HepG2 (cell line): ENCODE measurements around the gene TOX2. TPM values are rescaled to one million over a fixed set of nuclear protein-coding genes. Genes with fewer than 3 reads are reported as not detected.

Experiments
- ATAC-seq: fragments of 200-7000 bp; cut with Tn5 transposase; 3 replicates; pipeline ENCODE4 v1.9.1; 2020; ENCODE audit warnings: mild to moderate bottlenecking, moderate library complexity
- BruUV-seq: library from RNA; stranded (reverse); fragments of 400-500 nt; replicated peaks from 2 replicates; lab custom pipeline; 2021; lab: Mats Ljungman, UMichigan
- CTCF ChIA-PET: fragments of 300-600 bp; formaldehyde crosslinking; extraction: SDS; loops from one replicate; lab custom pipeline; 2021; ENCODE audit warnings: low total read pairs, inconsistent platforms, low intra/inter-chr PET ratio; lab: Yijun Ruan, JAX
- POLR2A ChIA-PET: fragments of 350-600 bp; sonication (Branson Sonifier 250); formaldehyde crosslinking; loops from one replicate; lab custom pipeline; 2020; ENCODE audit warnings: antibody characterized with exemption, inconsistent platforms; lab: Yijun Ruan, JAX
- DNase-seq: peaks from one replicate; pipeline ENCODE4 v3.0.0-alpha.2; 2015; ENCODE audit warnings: low spot score
- FAIRE-seq: peaks from 3 replicates; lab custom pipeline; 2011; peaks lifted over from hg19 to GRCh38; lab: Jason Lieb, UNC
- H2AFZ ChIP-seq: one replicate; pipeline ENCODE4 v1.6.1; 2011; ENCODE audit warnings: low read length, inconsistent platforms
- H3K27ac ChIP-seq: fragments of 300-600 bp; 3 replicates; pipeline ENCODE4 v1.8.0; 2011; ENCODE audit warnings: mixed run types, mild to moderate bottlenecking, mixed read lengths, low read length, inconsistent platforms; ENCODE audit not compliant: insufficient read depth; ENCODE audit errors: extremely low read length
- H3K27me3 ChIP-seq, 2 experiments: fragments of 200-600 bp in 1 of 2; 2 replicates in 1 of 2; 3 replicates in 1 of 2; pipeline versions ENCODE4 v1.6.0 to v1.8.0; 2011; ENCODE audit warnings: low read length in 2 of 2, mild to moderate bottlenecking in 2 of 2, moderate library complexity in 2 of 2, inconsistent platforms in 1 of 2; ENCODE audit not compliant: insufficient read depth in 2 of 2, control insufficient read depth in 1 of 2
- H3K36me3 ChIP-seq, 2 experiments: fragments of 200-600 bp in 1 of 2; replicated peaks in 1 of 2; 2 replicates in 1 of 2; 3 replicates in 1 of 2; pipeline versions ENCODE4 v1.5.1 to v1.8.0; 2011; ENCODE audit warnings: low read length in 2 of 2, inconsistent platforms in 1 of 2; ENCODE audit not compliant: insufficient read depth in 2 of 2, control insufficient read depth in 1 of 2
- H3K4me1 ChIP-seq: 2 replicates; pipeline ENCODE4 v1.5.1; 2012; ENCODE audit warnings: low read length, inconsistent platforms; ENCODE audit not compliant: insufficient read depth
- H3K4me2 ChIP-seq: 2 replicates; pipeline ENCODE4 v1.6.0; 2011; ENCODE audit warnings: low read depth, low read length, inconsistent platforms
- H3K4me3 ChIP-seq, 3 experiments: fragments of 200-600 bp in 1 of 3; sonication (generic), shearing (Covaris generic) in 1 of 3; replicated peaks in 1 of 3; 2 replicates each; pipeline ENCODE4 v1.5.1; 2011 to 2016; ENCODE audit warnings: low read length in 3 of 3, inconsistent platforms in 2 of 3, low read depth in 2 of 3, mild to moderate bottlenecking in 2 of 3, control low read depth in 1 of 3, mixed read lengths in 1 of 3; ENCODE audit not compliant: insufficient read depth in 1 of 3
- H3K79me2 ChIP-seq: one replicate; pipeline ENCODE4 v1.6.1; 2011; ENCODE audit warnings: low read length, inconsistent platforms; ENCODE audit not compliant: insufficient read depth
- H3K9ac ChIP-seq: 2 replicates; pipeline ENCODE4 v1.6.0; 2011; ENCODE audit warnings: mild to moderate bottlenecking, low read depth, low read length, inconsistent platforms; ENCODE audit not compliant: insufficient read depth
- H3K9me3 ChIP-seq: 2 replicates; pipeline ENCODE4 v1.5.1; 2012; ENCODE audit warnings: mild to moderate bottlenecking, low read length
- H4K20me1 ChIP-seq: 2 replicates; pipeline ENCODE4 v1.6.0; 2011; ENCODE audit warnings: inconsistent platforms, mild to moderate bottlenecking, low read length, moderate library complexity; ENCODE audit not compliant: insufficient read depth
- BORCS8-MEF2B ChIP-seq: sonication (generic); formaldehyde crosslinking; IDR thresholded peaks from 2 replicates; pipeline ENCODE4 v1.8.0; 2022; ENCODE audit warnings: mild to moderate bottlenecking, missing genetic modification reagents
- FOXJ3 ChIP-seq: sonication (generic); formaldehyde crosslinking; IDR thresholded peaks from 2 replicates; pipeline ENCODE4 v1.4.0; 2020; ENCODE audit warnings: missing genetic modification reagents, mild to moderate bottlenecking, borderline replicate concordance
- NFYC ChIP-seq: IDR thresholded peaks from 2 replicates; pipeline ENCODE4 v1.6.1; 2016; ENCODE audit warnings: missing genetic modification reagents, missing compliant biosample characterization
- PAWR ChIP-seq: sonication (generic); formaldehyde crosslinking; IDR thresholded peaks from 2 replicates; pipeline ENCODE4 v1.4.0; 2020; ENCODE audit warnings: missing genetic modification reagents, mild to moderate bottlenecking, borderline replicate concordance
- PHF5A ChIP-seq: IDR thresholded peaks from one replicate; pipeline ENCODE4 v1.6.1; 2018; ENCODE audit warnings: low read depth, missing genetic modification reagents; ENCODE audit not compliant: unreplicated experiment
- POLR2G ChIP-seq: fragments of 200-400 bp; formaldehyde crosslinking; IDR thresholded peaks from 2 replicates; pipeline ENCODE4 v1.6.1; 2018; ENCODE audit warnings: mild to moderate bottlenecking, low read depth, low read length, moderate library complexity
- U2AF2 ChIP-seq: fragments of 200-400 bp; formaldehyde crosslinking; IDR thresholded peaks from 2 replicates; pipeline ENCODE4 v1.6.1; 2017; ENCODE audit warnings: low read depth, mild to moderate bottlenecking, low read length
- ZBTB21 ChIP-seq: sonication (generic); formaldehyde crosslinking; IDR thresholded peaks from 2 replicates; pipeline ENCODE4 v1.4.0; 2020; ENCODE audit warnings: missing genetic modification reagents
- ZEB1 ChIP-seq: IDR thresholded peaks from 2 replicates; pipeline ENCODE4 v1.6.1; 2012; ENCODE audit warnings: mild to moderate bottlenecking, low read depth, inconsistent platforms; ENCODE audit not compliant: insufficient replicate concordance
- ZFP62 ChIP-seq: sonication (generic); formaldehyde crosslinking; IDR thresholded peaks from 2 replicates; pipeline ENCODE4 v1.4.0; 2020; ENCODE audit warnings: missing genetic modification reagents
- ZHX2 ChIP-seq, 2 experiments: sonication (generic) in 1 of 2; formaldehyde crosslinking in 1 of 2; IDR thresholded peaks; 2 replicates each; pipeline versions ENCODE4 v1.6.1 to v1.9.0; 2014 to 2022; ENCODE audit warnings: antibody characterized with exemption in 1 of 2, borderline replicate concordance in 1 of 2, inconsistent platforms in 1 of 2, low read depth in 1 of 2, missing genetic modification reagents in 1 of 2
- ZNF549 ChIP-seq: sonication (generic); formaldehyde crosslinking; IDR thresholded peaks from 2 replicates; pipeline ENCODE4 v1.5.0; 2020; ENCODE audit warnings: missing genetic modification reagents
- ZNF558 ChIP-seq: sonication (generic); formaldehyde crosslinking; IDR thresholded peaks from 2 replicates; pipeline ENCODE4 v1.9.0; 2022; ENCODE audit warnings: mild to moderate bottlenecking, missing genetic modification reagents, borderline replicate concordance
- ZNF740 ChIP-seq: sonication (generic); formaldehyde crosslinking; IDR thresholded peaks from 2 replicates; pipeline ENCODE4 v1.4.0; 2020; ENCODE audit warnings: missing genetic modification reagents
- WGBS: methylation state at CpG from one replicate; pipeline ENCODE4 v1.1.6; 2017; ENCODE audit warnings: low lambda C conversion rate; 5-methylcytosine and 5-hydroxymethylcytosine counted together
- in situ Hi-C: cut with HindIII; loops from 2 replicates; pipeline ENCODE4 v1.10.0; 2017; ENCODE audit warnings: low pct_unique_long_range_greater_than_20kb; ENCODE audit not compliant: extremely low pct_ligation_motif_present
- intact Hi-C: fragments of 100-400 bp; cut with micrococcal nuclease; formaldehyde crosslinking; loops from one replicate; pipeline ENCODE4 v1.10.0; 2022; ENCODE audit not compliant: unreplicated experiment
- polyA plus RNA-seq, 8 experiments: library from polyadenylated mRNA; depleted of rRNA in 3 of 8; stranded (reverse) in 7 of 8; unstranded in 1 of 8; fragments of >200 nt; fragmentation: Illumina TruSeq in 4 of 8; extraction: Trizol in 4 of 8; gene quantifications; 2 replicates each; pipeline versions ENCODE4 v1.2.1 to v1.2.3, GENCODE V29; 2011 to 2016; ENCODE audit warnings: low read depth in 4 of 8, missing spikeins in 1 of 8, mixed read lengths in 1 of 8; ENCODE audit not compliant: insufficient read depth in 1 of 8
- total RNA-seq, 5 experiments: library from RNA; depleted of rRNA; stranded (reverse); fragments of >200 nt; fragmentation: Illumina TruSeq; extraction: Trizol; gene quantifications; 2 replicates each; pipeline ENCODE4 v1.2.3, GENCODE V29; 2016; ENCODE audit warnings: low read depth in 1 of 5

The TOX2 gene
- total and polyA plus RNA-seq, 2 of the 13 experiments (the other 11 are each of a cell fraction or from before 2014, with no cell fraction given): not detected

DNA sequence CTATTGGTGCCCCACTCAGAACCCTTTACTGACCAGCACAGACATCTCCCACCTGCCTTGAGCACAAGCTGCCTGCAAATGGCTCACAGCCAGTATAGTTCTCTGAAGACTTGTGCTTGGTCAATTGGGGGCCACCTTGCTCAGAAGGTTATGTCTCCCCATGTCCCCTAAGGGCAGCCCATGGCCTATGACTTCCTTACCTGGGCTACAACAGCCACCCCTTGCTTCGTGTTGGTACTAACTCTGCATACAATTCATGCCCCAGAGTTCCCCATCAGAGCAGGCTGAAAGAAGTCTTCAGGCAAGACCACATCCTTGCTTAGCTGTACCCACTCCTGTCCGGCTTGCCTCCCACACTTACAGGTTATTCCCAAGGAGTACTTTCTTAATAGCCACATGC lies 57.4 kb downstream of the TOX2 start:
- ChIA-PET CTCF (no interaction called here), POLR2A (no interaction called here)
- Histone ChIP-seq H3K27ac (no peak overlapping the region), H3K9me3 (no peaks in the 10 kb centered on the region), H3K9ac (no peak overlapping the region), H3K4me3 (no peak overlapping the region), H3K4me2 (no peak overlapping the region), H2AFZ (no peak overlapping the region), H3K36me3 (no peaks in the 10 kb centered on the region), H4K20me1 (no peaks in the 10 kb centered on the region)
- ATAC-seq (no peak), DNase-seq (no peak), FAIRE-seq (no peak)
- in situ Hi-C loops (no loop called here), intact Hi-C loops (no loop called here)
- WGBS: 0% methylated on average over 2 of the region's 2 CpGs
- no TSS peak for BruUV-seq
- no peak for TF ChIP-seq BORCS8-MEF2B (CRISPR knock-in tag)
- TF ChIP-seq ZBTB21 (CRISPR knock-in tag): no peak
- no peak for TF ChIP-seq U2AF2
- no peak for TF ChIP-seq POLR2G
- TF ChIP-seq, all 625 proteins: peak for 0
- H3K4me1 ChIP-seq: no peaks in the 10 kb centered on the region
- no peaks in the 10 kb centered on the region for H3K79me2 ChIP-seq
- no peaks in the 10 kb centered on the region; a peak in 1 of 5 replicates for H3K27me3 ChIP-seq

DNA sequence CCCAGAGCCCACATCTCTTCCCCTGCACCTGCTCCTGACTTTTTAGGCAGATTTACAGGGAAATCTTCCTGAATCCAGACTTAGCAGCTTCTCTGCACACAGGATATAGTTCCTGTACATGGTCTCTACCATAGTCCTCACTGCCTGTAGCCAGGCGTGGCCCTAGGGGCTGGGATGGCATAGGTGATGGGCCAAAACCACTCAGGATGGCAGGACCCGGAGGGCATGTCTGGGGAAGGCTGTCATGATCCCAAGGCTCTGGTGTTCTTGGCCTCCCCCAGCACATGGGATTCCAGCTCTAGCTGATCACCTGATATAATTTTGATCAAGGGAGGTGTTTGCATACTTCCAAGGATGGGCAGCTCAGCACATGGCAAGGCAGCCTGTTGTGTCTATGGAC lies 58.0 kb downstream of the TOX2 start:
- intact Hi-C loops: no loop called here
- DNase-seq (no peak), FAIRE-seq (no peak), ATAC-seq (no peak)
- Histone ChIP-seq H3K4me1 (no peaks in the 10 kb centered on the region), H4K20me1 (no peaks in the 10 kb centered on the region), H3K4me3 (no peak overlapping the region), H3K9me3 (no peaks in the 10 kb centered on the region), H3K27ac (no peak overlapping the region), H2AFZ (no peak overlapping the region), H3K79me2 (no peaks in the 10 kb centered on the region), H3K9ac (no peak overlapping the region), H3K4me2 (no peak overlapping the region), H3K27me3 (no peaks in the 10 kb centered on the region), H3K36me3 (no peaks in the 10 kb centered on the region)
- 18% methylated on average over 2 of the region's 2 CpGs for WGBS
- CTCF ChIA-PET: no interaction called here
- no TSS peak for BruUV-seq
- POLR2A ChIA-PET: no interaction called here
- in situ Hi-C loops: no loop called here
- TF ChIP-seq ZFP62 (CRISPR knock-in tag) (no peak), ZHX2 (IDR thresholded peaks at IDR 0.05; ENCODE audit: low read depth) (no peak), ZHX2 (CRISPR knock-in tag; IDR thresholded peaks at IDR 0.05; ENCODE audit: borderline replicate concordance) (no peak), PAWR (no peak), PHF5A (CRISPR knock-in tag) (no peak), FOXJ3 (no peak), ZEB1 (no peak), NFYC (CRISPR knock-in tag) (no peak), ZNF558 (CRISPR knock-in tag) (no peak), ZNF740 (CRISPR knock-in tag) (no peak), ZNF549 (CRISPR knock-in tag) (no peak)
